ENCODE data around the gene LGI4. TPM values are rescaled to one million over a fixed set of nuclear protein-coding genes. Genes with fewer than 3 reads are reported as not detected.

LGI4 gene
- total RNA-seq: 10 to 100 TPM; 29.0 to 47.1 (median 35.1) TPM
- 10 to 100 TPM in 1 of 3 donors, 1 to 10 TPM in 2; 4.2 to 35.7 (median 9.0) TPM for polyA plus RNA-seq

DNA sequence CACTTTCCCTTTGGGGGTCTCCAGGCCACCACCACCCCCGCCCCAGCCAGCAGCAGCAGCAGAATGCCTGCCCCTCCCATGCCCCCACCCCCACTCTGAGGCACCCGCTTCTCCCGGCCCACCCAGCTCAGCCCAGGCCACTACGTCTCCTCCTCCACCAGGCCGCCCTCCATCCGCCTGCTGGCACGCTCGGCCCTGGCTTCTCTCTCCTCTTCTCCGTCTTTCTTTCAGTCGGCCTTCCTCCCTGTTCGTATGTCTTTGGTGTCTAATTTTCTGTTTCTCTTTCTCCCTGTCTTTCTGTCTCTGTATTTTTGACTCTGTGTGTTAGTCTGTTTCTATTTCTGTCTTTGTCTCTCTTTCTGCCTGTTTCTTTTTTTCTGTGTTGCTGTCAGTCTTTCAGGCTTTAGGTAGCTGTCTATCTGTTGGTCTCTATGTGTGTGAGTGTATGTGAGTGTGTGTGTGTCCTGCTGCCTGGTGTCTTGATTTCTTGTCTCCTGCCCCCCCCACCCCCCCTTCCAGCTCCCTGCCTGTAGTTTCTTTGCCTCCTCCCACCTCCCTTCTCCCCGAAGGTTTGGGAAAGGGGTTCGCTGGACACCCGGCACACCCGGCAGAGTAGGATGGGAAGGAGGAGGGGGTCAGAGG, at the start of gene LGI4:
LGI4 (minus strand) TSS at position 459 of the 642 bp plus-strand sequence; CDS start at position 80, 379 bp downstream.
- H3K36me3 ChIP-seq: no peaks in the 10 kb centered on the region
- intact Hi-C loops (cut with DNase I): loop anchor here (2.0 kb wide), 1 partner anchor 20 kb away; the partner anchor contains the start of gene FXYD3
- H3K4me1 ChIP-seq: peaks cover 0 to 26% (median 15%) of the 10 kb centered on the region in 4 donors
- DNase-seq: no peak
- TF ChIP-seq, protein P1, sequence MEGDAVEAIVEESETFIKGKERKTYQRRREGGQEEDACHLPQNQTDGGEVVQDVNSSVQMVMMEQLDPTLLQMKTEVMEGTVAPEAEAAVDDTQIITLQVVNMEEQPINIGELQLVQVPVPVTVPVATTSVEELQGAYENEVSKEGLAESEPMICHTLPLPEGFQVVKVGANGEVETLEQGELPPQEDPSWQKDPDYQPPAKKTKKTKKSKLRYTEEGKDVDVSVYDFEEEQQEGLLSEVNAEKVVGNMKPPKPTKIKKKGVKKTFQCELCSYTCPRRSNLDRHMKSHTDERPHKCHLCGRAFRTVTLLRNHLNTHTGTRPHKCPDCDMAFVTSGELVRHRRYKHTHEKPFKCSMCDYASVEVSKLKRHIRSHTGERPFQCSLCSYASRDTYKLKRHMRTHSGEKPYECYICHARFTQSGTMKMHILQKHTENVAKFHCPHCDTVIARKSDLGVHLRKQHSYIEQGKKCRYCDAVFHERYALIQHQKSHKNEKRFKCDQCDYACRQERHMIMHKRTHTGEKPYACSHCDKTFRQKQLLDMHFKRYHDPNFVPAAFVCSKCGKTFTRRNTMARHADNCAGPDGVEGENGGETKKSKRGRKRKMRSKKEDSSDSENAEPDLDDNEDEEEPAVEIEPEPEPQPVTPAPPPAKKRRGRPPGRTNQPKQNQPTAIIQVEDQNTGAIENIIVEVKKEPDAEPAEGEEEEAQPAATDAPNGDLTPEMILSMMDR (IDR thresholded peaks at IDR 0.05): no peak
- TF ChIP-seq POLR2AphosphoS5 (IDR thresholded peaks at IDR 0.05) (peak in 2 of 4 donors; percentile 28 to 37), EP300 (IDR thresholded peaks at IDR 0.05) (no peak)
- peaks cover 7 to 31% (median 10%) of the 10 kb centered on the region in 3 donors for H3K27me3 ChIP-seq
- WGBS, 2 donors: 81% methylated on average over 15 of the region's 15 CpGs
- H3K27ac ChIP-seq: peak within 1 kb of the TSS; percentile 71 to 84 (median 79)
- peak within 1 kb of the TSS; percentile 17 to 39 (median 36) for H3K4me3 ChIP-seq
- no peaks in the 10 kb centered on the region for H3K9me3 ChIP-seq

- no peak for DNase-seq
- H3K27me3 ChIP-seq: no peaks in the 10 kb centered on the region
- TF ChIP-seq POLR2AphosphoS5 (IDR thresholded peaks at IDR 0.05) (no peak), POLR2A (IDR thresholded peaks at IDR 0.05) (no peak)
- H3K4me3 ChIP-seq: no peak overlapping the region
- 85 to 91% methylated on average over 1 of the region's 1 CpG for WGBS, 2 donors
- H3K4me1 ChIP-seq: no peaks in the 10 kb centered on the region
- no peaks in the 10 kb centered on the region for H3K36me3 ChIP-seq
- H3K27ac ChIP-seq: no peak overlapping the region
- H3K9me3 ChIP-seq: peaks cover 0 to 5% (median 0%) of the 10 kb centered on the region in 4 donors
- intact Hi-C loops (cut with DNase I): no loop called here
These were observed 49.4 kb upstream of the LGI4 start for GRCh38 chr19:35184267-35184666.

DNA sequence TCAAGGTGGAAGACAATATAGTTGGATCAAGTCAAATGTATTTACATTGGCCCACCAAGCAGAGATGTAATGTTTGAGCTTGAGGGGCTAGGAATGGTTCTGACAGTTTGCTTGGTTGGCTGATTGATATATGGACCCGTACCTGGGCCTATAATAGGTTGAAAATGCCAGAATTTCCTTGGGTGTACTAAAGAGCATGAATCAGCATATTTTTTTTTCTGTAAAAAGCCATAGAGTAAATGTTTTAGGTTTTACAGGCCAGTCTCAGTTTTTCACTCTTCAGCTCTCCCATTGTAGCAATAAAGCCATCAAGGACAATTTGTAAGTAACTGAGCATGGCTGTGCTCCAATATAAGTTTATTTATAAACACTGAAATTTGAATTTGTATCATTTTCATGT, 46.5 kb upstream of the LGI4 start:
- no peaks in the 10 kb centered on the region for H3K4me1 ChIP-seq
- peaks cover 0 to 5% (median 0%) of the 10 kb centered on the region in 4 donors for H3K9me3 ChIP-seq
- no peaks in the 10 kb centered on the region for H3K36me3 ChIP-seq
- H3K4me3 ChIP-seq: no peak overlapping the region
- intact Hi-C loops (cut with DNase I): no loop called here
- H3K27ac ChIP-seq: no peak overlapping the region
- no peaks in the 10 kb centered on the region for H3K27me3 ChIP-seq
- TF ChIP-seq, protein P1 (IDR thresholded peaks at IDR 0.05): no peak
- TF ChIP-seq POLR2A (IDR thresholded peaks at IDR 0.05): no peak
- TF ChIP-seq EP300 (IDR thresholded peaks at IDR 0.05): no peak
- TF ChIP-seq POLR2AphosphoS5 (IDR thresholded peaks at IDR 0.05): no peak
- 93 to 94% methylated on average over 1 of the region's 1 CpG for WGBS, 2 donors
- DNase-seq: no peak

DNA sequence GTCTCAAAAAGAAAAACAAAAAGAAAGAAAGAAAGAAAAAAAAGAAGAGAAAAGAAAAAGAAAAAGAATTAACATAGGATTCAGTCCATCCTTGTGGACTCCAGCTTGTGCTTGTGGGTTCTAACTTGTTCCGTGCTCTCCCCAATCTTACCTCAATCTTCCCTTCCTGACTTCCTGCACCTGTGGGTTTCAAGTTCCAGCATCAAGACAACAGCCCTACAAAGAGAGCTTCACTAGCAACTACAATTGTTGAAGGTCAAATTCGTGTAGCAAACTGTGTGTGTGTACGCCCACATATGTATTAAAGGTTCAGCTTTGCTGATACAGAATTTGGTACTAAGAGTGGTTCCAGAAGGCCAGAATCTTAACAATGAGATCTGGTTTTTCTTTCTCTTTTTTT, 45.0 kb upstream of the LGI4 start:
- Histone ChIP-seq H3K27me3 (no peaks in the 10 kb centered on the region), H3K9me3 (peaks cover 0 to 5% (median 0%) of the 10 kb centered on the region in 4 donors), H3K36me3 (no peaks in the 10 kb centered on the region), H3K4me3 (no peak overlapping the region), H3K4me1 (no peaks in the 10 kb centered on the region), H3K27ac (no peak overlapping the region)
- intact Hi-C loops (cut with DNase I): no loop called here
- WGBS, 2 donors: 64 to 76% methylated on average over 3 of the region's 3 CpGs
- DNase-seq: no peak
- TF ChIP-seq POLR2AphosphoS5 (IDR thresholded peaks at IDR 0.05): no peak
- TF ChIP-seq, protein P1 (IDR thresholded peaks at IDR 0.05): no peak

DNA sequence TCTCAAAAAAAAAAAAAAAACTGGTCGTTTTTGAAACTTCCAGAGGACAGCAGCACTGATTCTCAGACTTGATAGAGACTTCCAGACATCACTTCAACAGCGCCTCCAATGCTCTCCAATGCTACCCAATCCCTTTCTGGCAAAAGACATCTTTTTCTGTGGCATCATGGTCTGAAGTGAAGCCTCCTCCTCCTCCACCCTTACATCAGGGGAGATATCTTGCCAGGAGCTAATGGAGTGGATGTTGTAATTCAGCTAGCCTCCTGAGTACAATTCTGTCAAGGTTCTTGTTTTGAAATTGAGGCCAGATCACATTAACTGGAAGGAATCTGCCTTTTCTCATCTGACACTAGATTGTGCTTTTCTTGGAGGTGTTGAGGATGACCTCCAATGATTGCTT, 43.8 kb upstream of the LGI4 start:
- intact Hi-C loops (cut with DNase I): no loop called here
- H3K27me3 ChIP-seq: no peaks in the 10 kb centered on the region
- no peak overlapping the region for H3K4me3 ChIP-seq
- WGBS, 2 donors: 54 to 66% methylated on average over 2 of the region's 2 CpGs
- DNase-seq: no peak
- H3K36me3 ChIP-seq: no peaks in the 10 kb centered on the region
- H3K9me3 ChIP-seq: peaks cover 0 to 2% (median 0%) of the 10 kb centered on the region in 4 donors
- H3K4me1 ChIP-seq: no peaks in the 10 kb centered on the region
- no peak overlapping the region for H3K27ac ChIP-seq
- TF ChIP-seq EP300 (IDR thresholded peaks at IDR 0.05) (no peak), POLR2A (IDR thresholded peaks at IDR 0.05) (no peak), POLR2AphosphoS5 (IDR thresholded peaks at IDR 0.05) (peak in 2 of 4 donors; percentile 10 to 12)
- TF ChIP-seq, protein P1 (IDR thresholded peaks at IDR 0.05): no peak

All from sigmoid colon (tissue), 7 donors.